ENCODE data around the gene CEP126. TPM values are rescaled to one million over a fixed set of nuclear protein-coding genes. Genes with fewer than 3 reads are reported as not detected.

CEP126 gene
- total and polyA plus RNA-seq, 2 experiments from 2014 or later, result 1.4 to 2.3 TPM

DNA sequence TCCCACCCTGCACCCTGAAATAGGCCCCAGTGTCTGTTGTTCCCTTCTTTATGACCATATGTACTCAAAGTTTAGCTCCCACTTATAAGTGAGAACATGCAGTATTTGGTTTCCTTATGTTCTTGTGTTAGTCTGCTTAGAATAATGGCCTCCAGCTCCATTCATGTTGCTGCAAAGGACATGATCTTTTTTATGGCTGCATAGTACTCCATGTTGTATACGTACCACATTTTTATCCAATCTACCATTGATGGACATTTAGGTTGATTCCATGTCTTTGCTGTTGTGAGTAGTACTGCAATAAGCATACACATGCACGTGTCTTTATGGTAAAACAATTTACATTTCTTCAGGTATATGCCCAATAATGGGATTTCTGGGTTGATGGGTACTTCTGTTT lies 60.9 kb downstream of the CEP126 start (continued):
- TF ChIP-seq, protein P1, sequence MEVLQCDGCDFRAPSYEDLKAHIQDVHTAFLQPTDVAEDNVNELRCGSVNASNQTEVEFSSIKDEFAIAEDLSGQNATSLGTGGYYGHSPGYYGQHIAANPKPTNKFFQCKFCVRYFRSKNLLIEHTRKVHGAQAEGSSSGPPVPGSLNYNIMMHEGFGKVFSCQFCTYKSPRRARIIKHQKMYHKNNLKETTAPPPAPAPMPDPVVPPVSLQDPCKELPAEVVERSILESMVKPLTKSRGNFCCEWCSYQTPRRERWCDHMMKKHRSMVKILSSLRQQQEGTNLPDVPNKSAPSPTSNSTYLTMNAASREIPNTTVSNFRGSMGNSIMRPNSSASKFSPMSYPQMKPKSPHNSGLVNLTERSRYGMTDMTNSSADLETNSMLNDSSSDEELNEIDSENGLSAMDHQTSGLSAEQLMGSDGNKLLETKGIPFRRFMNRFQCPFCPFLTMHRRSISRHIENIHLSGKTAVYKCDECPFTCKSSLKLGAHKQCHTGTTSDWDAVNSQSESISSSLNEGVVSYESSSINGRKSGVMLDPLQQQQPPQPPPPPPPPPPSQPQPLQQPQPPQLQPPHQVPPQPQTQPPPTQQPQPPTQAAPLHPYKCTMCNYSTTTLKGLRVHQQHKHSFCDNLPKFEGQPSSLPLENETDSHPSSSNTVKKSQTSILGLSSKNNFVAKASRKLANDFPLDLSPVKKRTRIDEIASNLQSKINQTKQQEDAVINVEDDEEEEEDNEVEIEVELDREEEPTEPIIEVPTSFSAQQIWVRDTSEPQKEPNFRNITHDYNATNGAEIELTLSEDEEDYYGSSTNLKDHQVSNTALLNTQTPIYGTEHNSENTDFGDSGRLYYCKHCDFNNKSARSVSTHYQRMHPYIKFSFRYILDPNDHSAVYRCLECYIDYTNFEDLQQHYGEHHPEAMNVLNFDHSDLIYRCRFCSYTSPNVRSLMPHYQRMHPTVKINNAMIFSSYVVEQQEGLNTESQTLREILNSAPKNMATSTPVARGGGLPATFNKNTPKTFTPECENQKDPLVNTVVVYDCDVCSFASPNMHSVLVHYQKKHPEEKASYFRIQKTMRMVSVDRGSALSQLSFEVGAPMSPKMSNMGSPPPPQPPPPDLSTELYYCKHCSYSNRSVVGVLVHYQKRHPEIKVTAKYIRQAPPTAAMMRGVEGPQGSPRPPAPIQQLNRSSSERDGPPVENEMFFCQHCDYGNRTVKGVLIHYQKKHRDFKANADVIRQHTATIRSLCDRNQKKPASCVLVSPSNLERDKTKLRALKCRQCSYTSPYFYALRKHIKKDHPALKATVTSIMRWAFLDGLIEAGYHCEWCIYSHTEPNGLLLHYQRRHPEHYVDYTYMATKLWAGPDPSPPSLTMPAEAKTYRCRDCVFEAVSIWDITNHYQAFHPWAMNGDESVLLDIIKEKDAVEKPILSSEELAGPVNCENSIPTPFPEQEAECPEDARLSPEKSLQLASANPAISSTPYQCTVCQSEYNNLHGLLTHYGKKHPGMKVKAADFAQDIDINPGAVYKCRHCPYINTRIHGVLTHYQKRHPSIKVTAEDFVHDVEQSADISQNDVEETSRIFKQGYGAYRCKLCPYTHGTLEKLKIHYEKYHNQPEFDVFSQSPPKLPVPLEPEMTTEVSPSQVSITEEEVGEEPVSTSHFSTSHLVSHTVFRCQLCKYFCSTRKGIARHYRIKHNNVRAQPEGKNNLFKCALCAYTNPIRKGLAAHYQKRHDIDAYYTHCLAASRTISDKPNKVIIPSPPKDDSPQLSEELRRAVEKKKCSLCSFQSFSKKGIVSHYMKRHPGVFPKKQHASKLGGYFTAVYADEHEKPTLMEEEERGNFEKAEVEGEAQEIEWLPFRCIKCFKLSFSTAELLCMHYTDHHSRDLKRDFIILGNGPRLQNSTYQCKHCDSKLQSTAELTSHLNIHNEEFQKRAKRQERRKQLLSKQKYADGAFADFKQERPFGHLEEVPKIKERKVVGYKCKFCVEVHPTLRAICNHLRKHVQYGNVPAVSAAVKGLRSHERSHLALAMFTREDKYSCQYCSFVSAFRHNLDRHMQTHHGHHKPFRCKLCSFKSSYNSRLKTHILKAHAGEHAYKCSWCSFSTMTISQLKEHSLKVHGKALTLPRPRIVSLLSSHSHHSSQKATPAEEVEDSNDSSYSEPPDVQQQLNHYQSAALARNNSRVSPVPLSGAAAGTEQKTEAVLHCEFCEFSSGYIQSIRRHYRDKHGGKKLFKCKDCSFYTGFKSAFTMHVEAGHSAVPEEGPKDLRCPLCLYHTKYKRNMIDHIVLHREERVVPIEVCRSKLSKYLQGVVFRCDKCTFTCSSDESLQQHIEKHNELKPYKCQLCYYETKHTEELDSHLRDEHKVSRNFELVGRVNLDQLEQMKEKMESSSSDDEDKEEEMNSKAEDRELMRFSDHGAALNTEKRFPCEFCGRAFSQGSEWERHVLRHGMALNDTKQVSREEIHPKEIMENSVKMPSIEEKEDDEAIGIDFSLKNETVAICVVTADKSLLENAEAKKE (CRISPR knock-in tag; IDR thresholded peaks at IDR 0.05), result no peak
- TF ChIP-seq NANOG (IDR thresholded peaks at IDR 0.05; ENCODE audit: borderline replicate concordance) (no peak), JUNB (IDR thresholded peaks at IDR 0.05; ENCODE audit: unreplicated experiment) (no peak)

DNA sequence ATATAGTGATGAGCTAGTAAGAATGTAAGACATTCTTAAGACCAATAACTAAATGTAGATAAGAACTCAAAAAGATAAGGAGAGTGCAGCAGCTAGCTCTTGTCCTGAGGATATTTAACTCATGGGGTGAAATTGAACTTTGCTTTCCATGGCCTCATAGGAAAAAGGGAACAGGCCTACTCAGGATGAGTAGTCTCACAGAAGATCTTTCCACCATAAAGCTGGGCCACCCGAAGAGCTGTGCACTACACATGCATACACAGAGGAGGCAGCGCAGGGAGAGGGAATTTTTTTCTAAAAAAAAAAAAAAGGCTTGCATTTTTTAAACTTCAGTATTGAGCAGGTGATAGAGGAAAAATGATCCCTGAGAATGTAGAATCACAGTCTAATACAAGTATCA lies 72.6 kb downstream of the CEP126 start:
- ATAC-seq, result no peak

More for the DNA sequence above, 72.6 kb downstream of the CEP126 start:
- Histone ChIP-seq H3K4me1 (ENCODE audit: insufficient read depth) (no peaks in the 10 kb centered on the region), H3K4me2 (no peak overlapping the region), H3K4me3 (no peak overlapping the region), H3K27ac (ENCODE audit: low read depth) (no peak overlapping the region), H3K27me3 (ENCODE audit: insufficient read depth) (no peaks in the 10 kb centered on the region), H3K36me3 (ENCODE audit: insufficient read depth) (no peaks in the 10 kb centered on the region), H2AFZ (no peak overlapping the region), H3F3A (replicated peaks; ENCODE audit: low read depth) (no peaks in the 10 kb centered on the region), H3K79me2 (replicated peaks; ENCODE audit: insufficient read depth) (no peaks in the 10 kb centered on the region), H3K9me2 (ENCODE audit: insufficient read depth) (no peaks in the 10 kb centered on the region), H4K20me1 (replicated peaks; ENCODE audit: insufficient read depth) (no peaks in the 10 kb centered on the region)
- H3K4me3 Mint-ChIP-seq, result no peak overlapping the region
- H3K9me3 Mint-ChIP-seq, result no peaks in the 10 kb centered on the region
- H3K27me3 Mint-ChIP-seq (ENCODE audit: insufficient read depth, low read depth, poor library complexity), result peaks cover 5% of the 10 kb centered on the region
- TF ChIP-seq, protein P2, sequence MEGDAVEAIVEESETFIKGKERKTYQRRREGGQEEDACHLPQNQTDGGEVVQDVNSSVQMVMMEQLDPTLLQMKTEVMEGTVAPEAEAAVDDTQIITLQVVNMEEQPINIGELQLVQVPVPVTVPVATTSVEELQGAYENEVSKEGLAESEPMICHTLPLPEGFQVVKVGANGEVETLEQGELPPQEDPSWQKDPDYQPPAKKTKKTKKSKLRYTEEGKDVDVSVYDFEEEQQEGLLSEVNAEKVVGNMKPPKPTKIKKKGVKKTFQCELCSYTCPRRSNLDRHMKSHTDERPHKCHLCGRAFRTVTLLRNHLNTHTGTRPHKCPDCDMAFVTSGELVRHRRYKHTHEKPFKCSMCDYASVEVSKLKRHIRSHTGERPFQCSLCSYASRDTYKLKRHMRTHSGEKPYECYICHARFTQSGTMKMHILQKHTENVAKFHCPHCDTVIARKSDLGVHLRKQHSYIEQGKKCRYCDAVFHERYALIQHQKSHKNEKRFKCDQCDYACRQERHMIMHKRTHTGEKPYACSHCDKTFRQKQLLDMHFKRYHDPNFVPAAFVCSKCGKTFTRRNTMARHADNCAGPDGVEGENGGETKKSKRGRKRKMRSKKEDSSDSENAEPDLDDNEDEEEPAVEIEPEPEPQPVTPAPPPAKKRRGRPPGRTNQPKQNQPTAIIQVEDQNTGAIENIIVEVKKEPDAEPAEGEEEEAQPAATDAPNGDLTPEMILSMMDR (conservative IDR thresholded peaks at IDR 0.05; ENCODE audit: low read depth in 2 of 2), result peak in 1 of 2 experiments; percentile 17; a peak in 1 of 4 replicates
- no peak for TF ChIP-seq ZNF331 (CRISPR knock-in tag; IDR thresholded peaks at IDR 0.05; ENCODE audit: low read depth)
- H3K27ac Mint-ChIP-seq, result no peak overlapping the region
- no peaks in the 10 kb centered on the region for H3K4me1 Mint-ChIP-seq
- H3K36me3 Mint-ChIP-seq (ENCODE audit: low read depth), result no peaks in the 10 kb centered on the region
- DNase-seq (ENCODE audit: low spot score), result peak; percentile 11

Data from GM23338 (cell line).